OCI-LY7 (cell line): ENCODE results near the gene PPP1R14C.

ENCODE experiments used
- CTCF ChIP-seq: fragments of 200-600 bp; sonication (generic); conservative IDR thresholded peaks from 2 replicates; pipeline ENCODE4 v1.5.1; 2014; ENCODE audit warnings: mild to moderate bottlenecking, antibody characterized with exemption, low read length, moderate library complexity, mixed read lengths
- EZH2phosphoT487 ChIP-seq: fragments of 200-600 bp; sonication (generic); IDR thresholded peaks from 2 replicates; pipeline ENCODE4 v1.6.1; 2018; ENCODE audit warnings: low read depth, borderline replicate concordance, mild to moderate bottlenecking, mixed run types, antibody characterized with exemption, low read length, moderate library complexity, mixed read lengths

- TF ChIP-seq CTCF = no peak
- TF ChIP-seq EZH2phosphoT487 = no peak
Measured at GRCh38 chr6:150243620-150244314, 100.9 kb downstream of the PPP1R14C start.
